Measurements from ENCODE around the gene ATL2. TPM values are rescaled to one million over a fixed set of nuclear protein-coding genes. Genes with fewer than 3 reads are reported as not detected.
"Not testable (repeated sequence)": the region's sequence is repeated elsewhere in the genome, so short reads cannot be mapped to it uniquely, and the experiment has no call there.

Gene ATL2
- total and polyA plus RNA-seq, 4 donors: 36.4 to 127 (median 83.4) TPM

GRCh38 chr2:38284971-38285370 lies 92.1 kb downstream of the ATL2 start:
- 37% methylated on average over 2 of the region's 3 CpGs for WGBS (ENCODE audit: insufficient coverage)
- Histone ChIP-seq H3K36me3 (ENCODE audit: control insufficient read depth, insufficient read depth, low read length) (no peaks in the 10 kb centered on the region), H3K4me3 (ENCODE audit: low read depth, low read length) (no peak overlapping the region), H3K9me3 (ENCODE audit: control insufficient read depth, insufficient read depth, low read length) (no peaks in the 10 kb centered on the region), H3K4me1 (ENCODE audit: control insufficient read depth, insufficient read depth, low read length) (no peaks in the 10 kb centered on the region), H3K27ac (ENCODE audit: low read depth, low read length) (no peak overlapping the region), H3K27me3 (ENCODE audit: control insufficient read depth, insufficient read depth, low read length) (no peaks in the 10 kb centered on the region)
- DNase-seq (ENCODE audit: low read depth in 4 of 6, low spot score in 6 of 6): no peak

GRCh38 chr2:38281095-38281742 lies 95.9 kb downstream of the ATL2 start:
- no peaks in the 10 kb centered on the region for H3K36me3 ChIP-seq (ENCODE audit: control insufficient read depth, insufficient read depth, low read length)
- no peaks in the 10 kb centered on the region for H3K4me1 ChIP-seq (ENCODE audit: control insufficient read depth, insufficient read depth, low read length)
- H3K9me3 ChIP-seq (ENCODE audit: control insufficient read depth, insufficient read depth, low read length): no peaks in the 10 kb centered on the region
- 100% methylated on average over 5 of the region's 6 CpGs for WGBS (ENCODE audit: insufficient coverage)
- H3K27me3 ChIP-seq (ENCODE audit: control insufficient read depth, insufficient read depth, low read length): no peaks in the 10 kb centered on the region
- no peak overlapping the region for H3K27ac ChIP-seq (ENCODE audit: low read depth, low read length)
- DNase-seq (ENCODE audit: low read depth in 4 of 6, low spot score in 6 of 6): no peak
- H3K4me3 ChIP-seq (ENCODE audit: low read depth, low read length): no peak overlapping the region

- Histone ChIP-seq H3K27ac (ENCODE audit: low read depth, low read length) (no peak overlapping the region), H3K36me3 (ENCODE audit: control insufficient read depth, insufficient read depth, low read length) (no peaks in the 10 kb centered on the region), H3K4me3 (ENCODE audit: low read depth, low read length) (no peak overlapping the region), H3K4me1 (ENCODE audit: control insufficient read depth, insufficient read depth, low read length) (no peaks in the 10 kb centered on the region), H3K9me3 (ENCODE audit: control insufficient read depth, insufficient read depth, low read length) (no peaks in the 10 kb centered on the region), H3K27me3 (ENCODE audit: control insufficient read depth, insufficient read depth, low read length) (no peaks in the 10 kb centered on the region)
- WGBS (ENCODE audit: insufficient coverage): 56% methylated on average over 2 of the region's 4 CpGs
- DNase-seq (ENCODE audit: low read depth in 4 of 6, low spot score in 6 of 6): no peak
Measured at GRCh38 chr2:38279201-38279600, 97.9 kb downstream of the ATL2 start.

DNA sequence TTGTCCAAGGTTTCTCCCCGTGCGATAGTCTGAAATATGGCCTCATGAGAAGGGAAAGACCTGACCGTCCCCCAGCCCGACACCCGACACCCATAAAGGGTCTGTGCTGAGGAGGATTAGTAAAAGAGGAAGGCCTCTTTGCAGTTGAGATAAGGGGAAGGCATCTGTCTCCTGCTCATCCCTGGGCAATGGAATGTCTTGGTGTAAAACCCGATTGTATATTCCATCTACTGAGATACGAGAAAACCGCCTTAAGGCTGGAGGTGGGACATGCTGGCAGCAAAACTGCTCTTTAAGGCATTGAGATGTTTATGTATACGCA lies 99.0 kb downstream of the ATL2 start:
- not testable (repeated sequence) for H3K4me1 ChIP-seq (ENCODE audit: control insufficient read depth, insufficient read depth, low read length); H3K27ac ChIP-seq (ENCODE audit: low read depth, low read length); H3K36me3 ChIP-seq (ENCODE audit: control insufficient read depth, insufficient read depth, low read length); H3K4me3 ChIP-seq (ENCODE audit: low read depth, low read length); DNase-seq (ENCODE audit: low read depth in 4 of 6, low spot score in 6 of 6); H3K9me3 ChIP-seq (ENCODE audit: control insufficient read depth, insufficient read depth, low read length); H3K27me3 ChIP-seq (ENCODE audit: control insufficient read depth, insufficient read depth, low read length)
- WGBS (ENCODE audit: insufficient coverage): 60% methylated on average over 1 of the region's 9 CpGs

- Histone ChIP-seq H3K9me3 (ENCODE audit: control insufficient read depth, insufficient read depth, low read length) (no peaks in the 10 kb centered on the region), H3K36me3 (ENCODE audit: control insufficient read depth, insufficient read depth, low read length) (no peaks in the 10 kb centered on the region), H3K27ac (ENCODE audit: low read depth, low read length) (no peak overlapping the region), H3K4me3 (ENCODE audit: low read depth, low read length) (no peak overlapping the region), H3K4me1 (ENCODE audit: control insufficient read depth, insufficient read depth, low read length) (no peaks in the 10 kb centered on the region), H3K27me3 (ENCODE audit: control insufficient read depth, insufficient read depth, low read length) (no peaks in the 10 kb centered on the region)
- no peak for DNase-seq (ENCODE audit: low read depth in 4 of 6, low spot score in 6 of 6)
- WGBS (ENCODE audit: insufficient coverage): 40% methylated on average over 1 of the region's 6 CpGs
Measured at GRCh38 chr2:38277245-38278116, 99.6 kb downstream of the ATL2 start.

DNA sequence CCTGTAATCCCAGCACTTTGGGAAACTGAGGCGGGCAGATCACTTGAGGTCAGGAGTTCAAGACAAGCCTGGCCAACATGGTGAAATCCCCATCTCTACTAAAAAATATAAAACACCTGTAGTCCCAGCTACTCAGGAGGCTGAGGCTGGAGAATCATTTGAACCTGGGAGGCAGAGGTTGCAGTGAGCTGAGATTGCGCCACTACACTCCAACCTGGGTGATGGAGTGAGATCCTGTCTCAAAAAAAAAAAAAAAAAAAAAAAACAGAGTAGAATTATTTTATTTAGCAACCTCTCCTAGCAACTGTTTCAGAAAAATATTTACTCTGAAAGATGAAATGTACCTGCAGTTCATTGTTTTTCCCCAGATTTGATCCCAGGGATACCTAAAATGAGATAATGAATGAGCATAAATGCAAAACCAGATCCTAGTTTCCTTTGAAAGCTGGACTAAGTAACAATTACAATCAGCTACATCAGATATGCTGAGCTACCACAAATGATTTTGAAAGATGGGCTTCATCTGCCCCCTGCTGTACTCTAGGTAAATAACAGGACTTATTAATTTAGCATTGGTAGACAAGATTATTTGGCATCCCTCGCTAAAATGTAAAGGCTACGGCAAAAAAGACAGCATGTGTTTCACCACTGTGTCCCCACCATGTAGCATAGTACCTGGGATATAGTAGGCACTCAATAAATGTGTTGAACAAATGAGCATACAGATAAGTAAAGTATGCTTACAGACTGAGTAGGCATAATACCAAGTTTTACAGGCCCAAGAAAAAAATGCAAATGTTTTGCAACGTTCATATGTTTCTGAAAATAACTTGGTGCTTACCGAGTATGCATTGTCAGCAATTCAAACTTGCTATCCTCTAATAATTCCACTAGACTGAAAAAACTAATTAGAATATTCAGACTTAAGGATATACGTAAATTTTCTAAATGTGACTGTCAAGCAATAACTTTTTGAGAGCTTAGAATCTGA lies 102.5 kb downstream of the ATL2 start:
- Histone ChIP-seq H3K27me3 (ENCODE audit: control insufficient read depth, insufficient read depth, low read length) (no peaks in the 10 kb centered on the region), H3K36me3 (ENCODE audit: control insufficient read depth, insufficient read depth, low read length) (no peaks in the 10 kb centered on the region), H3K9me3 (ENCODE audit: control insufficient read depth, insufficient read depth, low read length) (no peaks in the 10 kb centered on the region), H3K4me3 (ENCODE audit: low read depth, low read length) (no peak overlapping the region), H3K4me1 (ENCODE audit: control insufficient read depth, insufficient read depth, low read length) (no peaks in the 10 kb centered on the region), H3K27ac (ENCODE audit: low read depth, low read length) (no peak overlapping the region)
- WGBS (ENCODE audit: insufficient coverage): 90% methylated on average over 2 of the region's 7 CpGs
- DNase-seq (ENCODE audit: low read depth in 4 of 6, low spot score in 6 of 6): peak; percentile 50 to 94 (median 62)

DNA sequence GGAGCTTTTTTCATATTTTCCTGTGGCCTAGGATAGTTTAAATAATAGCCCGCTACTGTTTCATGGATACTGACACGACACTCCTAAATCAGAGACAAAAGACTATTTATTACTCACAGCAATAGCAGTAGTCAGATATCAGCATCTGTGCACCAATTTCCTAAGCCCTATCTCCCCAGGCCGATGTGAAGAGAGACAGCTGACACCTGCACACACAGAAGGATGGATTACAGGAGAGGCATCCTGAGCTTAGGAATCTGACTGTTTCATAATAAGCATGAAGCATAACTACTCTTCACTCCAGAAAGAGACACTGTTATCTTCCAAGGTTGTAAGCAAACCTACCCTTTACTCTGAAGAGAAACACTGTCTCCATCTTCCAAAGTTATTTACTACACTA lies 105.4 kb downstream of the ATL2 start:
- Histone ChIP-seq H3K27ac (ENCODE audit: low read depth, low read length) (no peak overlapping the region), H3K4me1 (ENCODE audit: control insufficient read depth, insufficient read depth, low read length) (no peaks in the 10 kb centered on the region), H3K9me3 (ENCODE audit: control insufficient read depth, insufficient read depth, low read length) (no peaks in the 10 kb centered on the region), H3K4me3 (ENCODE audit: low read depth, low read length) (no peak overlapping the region), H3K27me3 (ENCODE audit: control insufficient read depth, insufficient read depth, low read length) (no peaks in the 10 kb centered on the region), H3K36me3 (ENCODE audit: control insufficient read depth, insufficient read depth, low read length) (no peaks in the 10 kb centered on the region)
- WGBS (ENCODE audit: insufficient coverage): no CpG with 5 or more reads among the region's 3 CpGs
- DNase-seq (ENCODE audit: low read depth in 4 of 6, low spot score in 6 of 6): no peak

DNA sequence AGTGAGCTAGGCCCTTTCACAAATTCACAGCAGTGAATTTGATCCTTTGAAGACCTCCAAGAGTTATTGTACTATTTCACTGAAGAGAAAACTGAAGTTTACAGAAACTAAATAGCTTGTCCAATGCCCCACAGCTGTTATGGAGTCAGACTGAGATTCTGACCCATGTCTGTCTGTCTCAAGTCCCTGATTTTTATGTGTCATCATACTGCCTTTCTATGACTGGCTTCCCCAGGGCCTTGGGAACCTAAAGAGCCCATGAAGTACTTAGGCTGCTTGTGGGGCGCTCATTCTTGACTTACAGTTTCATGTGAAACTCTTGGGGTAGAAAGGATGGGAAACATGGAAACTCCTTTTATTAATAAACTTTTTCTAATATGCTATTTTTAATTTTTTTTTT lies 107.7 kb downstream of the ATL2 start:
- Histone ChIP-seq H3K27me3 (ENCODE audit: control insufficient read depth, insufficient read depth, low read length) (no peaks in the 10 kb centered on the region), H3K4me3 (ENCODE audit: low read depth, low read length) (no peak overlapping the region), H3K27ac (ENCODE audit: low read depth, low read length) (no peak overlapping the region), H3K9me3 (ENCODE audit: control insufficient read depth, insufficient read depth, low read length) (no peaks in the 10 kb centered on the region), H3K36me3 (ENCODE audit: control insufficient read depth, insufficient read depth, low read length) (no peaks in the 10 kb centered on the region), H3K4me1 (ENCODE audit: control insufficient read depth, insufficient read depth, low read length) (no peaks in the 10 kb centered on the region)
- DNase-seq (ENCODE audit: low read depth in 4 of 6, low spot score in 6 of 6): no peak
- no CpG with 5 or more reads among the region's 1 CpG for WGBS (ENCODE audit: insufficient coverage)

DNA sequence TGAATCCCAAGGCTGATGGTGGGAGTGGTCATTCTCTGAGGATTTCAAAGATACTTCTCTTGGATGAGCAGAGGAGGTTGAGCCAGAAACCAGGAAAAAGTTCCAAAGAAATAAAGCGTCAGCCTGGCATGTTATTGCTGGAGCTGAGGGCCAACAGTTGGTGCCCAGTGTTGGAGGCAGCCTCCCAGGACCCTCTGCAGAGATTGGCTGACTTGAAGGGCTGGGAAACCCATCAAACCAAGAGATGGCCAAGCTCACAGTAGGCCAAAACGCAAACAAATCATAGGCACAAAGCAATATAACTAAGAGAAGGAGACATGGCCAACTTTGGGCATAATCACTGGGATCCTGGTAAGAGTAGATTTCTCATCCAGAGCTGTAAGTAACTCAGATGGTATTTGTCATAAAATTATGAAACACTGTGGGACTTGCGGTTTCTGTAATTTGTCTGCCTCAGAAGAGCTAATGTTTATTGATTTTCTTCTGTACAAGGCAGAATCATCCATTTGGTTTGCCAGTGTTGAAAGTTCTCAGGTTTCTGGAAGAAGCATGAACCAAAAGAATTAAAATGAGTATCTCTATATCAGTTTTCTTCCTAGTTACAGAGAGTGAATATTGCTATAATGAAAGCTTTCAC lies 108.3 kb downstream of the ATL2 start:
- no peak overlapping the region for H3K27ac ChIP-seq (ENCODE audit: low read depth, low read length)
- 100% methylated on average over 1 of the region's 3 CpGs for WGBS (ENCODE audit: insufficient coverage)
- no peaks in the 10 kb centered on the region for H3K4me1 ChIP-seq (ENCODE audit: control insufficient read depth, insufficient read depth, low read length)
- no peaks in the 10 kb centered on the region for H3K9me3 ChIP-seq (ENCODE audit: control insufficient read depth, insufficient read depth, low read length)
- no peaks in the 10 kb centered on the region for H3K36me3 ChIP-seq (ENCODE audit: control insufficient read depth, insufficient read depth, low read length)
- H3K4me3 ChIP-seq (ENCODE audit: low read depth, low read length): no peak overlapping the region
- no peaks in the 10 kb centered on the region for H3K27me3 ChIP-seq (ENCODE audit: control insufficient read depth, insufficient read depth, low read length)
- DNase-seq (ENCODE audit: low read depth in 4 of 6, low spot score in 6 of 6): no peak
